Chondrocyte (in vitro differentiated cells): ENCODE measurements around the gene ASB1. TPM values are rescaled to one million over a fixed set of nuclear protein-coding genes. Genes with fewer than 3 reads are reported as not detected.

Experiments
- DNase-seq: peaks from one replicate; pipeline ENCODE4 v3.0.0; 2021; ENCODE audit warnings: mixed read lengths, low spot score
- H3K27ac Mint-ChIP-seq: one replicate; pipeline ENCODE4 v1.8.0; 2021; ENCODE audit warnings: mild to moderate bottlenecking, moderate library complexity, mixed read lengths; ENCODE audit not compliant: unreplicated experiment
- H3K27me3 Mint-ChIP-seq: 2 replicates; pipeline ENCODE4 v1.8.0; 2021; ENCODE audit warnings: low read depth, mixed read lengths
- H3K36me3 Mint-ChIP-seq: 2 replicates; pipeline ENCODE4 v1.8.0; 2021; ENCODE audit warnings: low read depth, mixed read lengths
- H3K4me1 Mint-ChIP-seq: 2 replicates; pipeline ENCODE4 v1.8.0; 2021; ENCODE audit warnings: low read depth, mild to moderate bottlenecking, mixed read lengths
- H3K4me3 Mint-ChIP-seq: one replicate; pipeline ENCODE4 v1.8.0; 2021; ENCODE audit warnings: mild to moderate bottlenecking, moderate library complexity, mixed read lengths; ENCODE audit not compliant: unreplicated experiment
- H3K9me3 Mint-ChIP-seq: 2 replicates; pipeline ENCODE4 v1.8.0; 2021; ENCODE audit warnings: low read depth, mixed read lengths
- total RNA-seq: library from RNA; stranded (reverse); gene quantifications from 3 replicates; pipeline ENCODE4 v1.2.1, GENCODE V29; 2021
- TF ChIP-seq, protein P1 (sequence below): fragments of 200-600 bp; sonication (generic); IDR thresholded peaks from 2 replicates; pipeline ENCODE4 v1.5.0; 2021; ENCODE audit warnings: antibody characterized with exemption, mild to moderate bottlenecking, moderate library complexity

ASB1 gene
- total RNA-seq, 1 donor from 2014 or later: 31.0 TPM

DNA sequence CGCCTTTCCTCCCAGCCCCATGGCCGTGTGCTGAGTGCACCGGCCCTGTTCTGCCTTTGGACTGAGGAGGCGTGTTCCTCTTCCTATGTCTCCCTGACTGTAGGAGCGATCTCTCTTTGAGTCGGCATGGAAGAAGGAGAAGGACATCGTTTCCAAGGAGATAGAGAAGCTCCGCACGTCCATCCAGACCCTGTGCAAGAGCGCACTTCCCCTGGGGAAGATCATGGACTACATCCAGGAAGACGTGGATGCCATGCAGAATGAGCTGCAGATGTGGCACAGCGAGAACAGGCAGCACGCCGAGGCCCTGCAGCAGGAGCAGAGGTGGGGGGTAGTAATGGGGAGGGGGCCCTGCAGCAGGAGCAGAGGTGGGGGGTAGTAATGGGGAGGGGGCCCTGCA is 29.4 kb upstream of the ASB1 start:
- Mint-ChIP-seq H3K9me3 (no peaks in the 10 kb centered on the region), H3K4me1 (no peaks in the 10 kb centered on the region), H3K36me3 (peaks cover 5% of the 10 kb centered on the region), H3K27ac (no peak overlapping the region), H3K27me3 (no peaks in the 10 kb centered on the region), H3K4me3 (no peak overlapping the region)
- TF ChIP-seq, protein P1, sequence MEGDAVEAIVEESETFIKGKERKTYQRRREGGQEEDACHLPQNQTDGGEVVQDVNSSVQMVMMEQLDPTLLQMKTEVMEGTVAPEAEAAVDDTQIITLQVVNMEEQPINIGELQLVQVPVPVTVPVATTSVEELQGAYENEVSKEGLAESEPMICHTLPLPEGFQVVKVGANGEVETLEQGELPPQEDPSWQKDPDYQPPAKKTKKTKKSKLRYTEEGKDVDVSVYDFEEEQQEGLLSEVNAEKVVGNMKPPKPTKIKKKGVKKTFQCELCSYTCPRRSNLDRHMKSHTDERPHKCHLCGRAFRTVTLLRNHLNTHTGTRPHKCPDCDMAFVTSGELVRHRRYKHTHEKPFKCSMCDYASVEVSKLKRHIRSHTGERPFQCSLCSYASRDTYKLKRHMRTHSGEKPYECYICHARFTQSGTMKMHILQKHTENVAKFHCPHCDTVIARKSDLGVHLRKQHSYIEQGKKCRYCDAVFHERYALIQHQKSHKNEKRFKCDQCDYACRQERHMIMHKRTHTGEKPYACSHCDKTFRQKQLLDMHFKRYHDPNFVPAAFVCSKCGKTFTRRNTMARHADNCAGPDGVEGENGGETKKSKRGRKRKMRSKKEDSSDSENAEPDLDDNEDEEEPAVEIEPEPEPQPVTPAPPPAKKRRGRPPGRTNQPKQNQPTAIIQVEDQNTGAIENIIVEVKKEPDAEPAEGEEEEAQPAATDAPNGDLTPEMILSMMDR: no peak
- no peak for DNase-seq

DNA sequence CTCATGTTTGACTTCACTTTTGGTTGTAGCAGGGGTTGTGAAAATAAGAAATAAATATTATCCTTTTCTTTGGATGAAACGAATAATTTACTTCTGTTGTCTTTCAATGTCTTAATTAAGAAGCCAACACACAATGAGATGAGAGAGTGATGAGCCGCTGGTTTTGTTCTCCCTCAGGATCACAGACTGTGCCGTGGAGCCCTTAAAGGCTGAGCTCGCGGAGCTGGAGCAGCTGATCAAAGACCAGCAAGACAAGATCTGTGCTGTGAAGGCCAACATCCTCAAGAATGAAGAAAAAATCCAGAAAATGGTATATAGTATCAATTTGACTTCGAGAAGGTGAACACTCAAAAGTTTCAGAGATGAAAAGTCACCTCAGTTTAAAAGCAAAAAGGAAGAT is 28.1 kb upstream of the ASB1 start:
- no peaks in the 10 kb centered on the region for H3K9me3 Mint-ChIP-seq
- no peak for DNase-seq
- H3K4me3 Mint-ChIP-seq: no peak overlapping the region
- no peak overlapping the region for H3K27ac Mint-ChIP-seq
- H3K27me3 Mint-ChIP-seq: no peaks in the 10 kb centered on the region
- H3K4me1 Mint-ChIP-seq: no peaks in the 10 kb centered on the region
- TF ChIP-seq, protein P1: no peak
- peaks cover 5% of the 10 kb centered on the region for H3K36me3 Mint-ChIP-seq

DNA sequence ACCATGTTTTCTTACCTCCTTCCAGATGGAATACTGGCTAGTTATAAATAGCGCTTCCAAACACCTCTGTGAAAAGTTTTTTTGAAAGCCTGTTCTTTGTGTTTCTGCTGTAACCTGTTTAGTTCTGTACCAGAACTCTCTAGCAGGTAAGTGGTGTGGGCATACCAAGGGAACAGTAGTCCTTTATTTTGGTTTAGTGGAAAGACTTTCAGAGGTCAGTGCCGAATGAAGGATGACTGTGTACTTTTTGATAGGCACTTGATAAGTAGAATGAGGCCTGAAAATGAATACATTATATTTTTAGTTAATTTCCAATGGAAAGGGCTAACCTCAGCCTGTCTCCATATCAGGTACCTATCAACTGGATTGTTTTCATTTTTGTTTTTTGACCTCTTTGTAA is 27.6 kb upstream of the ASB1 start:
- Mint-ChIP-seq H3K36me3 (peaks cover 7% of the 10 kb centered on the region), H3K27me3 (no peaks in the 10 kb centered on the region), H3K4me3 (no peak overlapping the region), H3K4me1 (no peaks in the 10 kb centered on the region), H3K27ac (no peak overlapping the region), H3K9me3 (no peaks in the 10 kb centered on the region)
- DNase-seq: no peak
- TF ChIP-seq, protein P1: no peak

DNA sequence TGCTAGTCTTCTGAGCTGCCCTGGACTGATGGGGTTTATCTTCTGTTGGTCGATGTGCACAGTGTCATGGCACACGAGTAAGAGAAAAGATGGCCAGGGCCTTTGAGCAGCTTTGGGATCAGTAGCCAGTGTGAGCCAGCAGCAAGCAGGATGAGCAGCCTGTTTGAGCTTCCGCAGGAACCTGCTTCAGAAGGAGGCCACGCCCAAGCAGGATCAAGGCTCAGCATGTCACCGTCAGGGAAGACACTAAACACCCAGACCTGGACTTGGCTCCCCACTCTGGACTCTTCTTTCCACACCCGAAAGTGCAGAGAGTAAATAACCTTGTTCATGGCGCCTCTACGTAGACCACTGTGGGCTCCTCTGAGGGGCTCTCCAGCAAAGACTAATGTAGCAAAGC is 25.2 kb upstream of the ASB1 start:
- no peaks in the 10 kb centered on the region for H3K27me3 Mint-ChIP-seq
- DNase-seq: no peak
- peaks cover 4% of the 10 kb centered on the region for H3K4me1 Mint-ChIP-seq
- H3K4me3 Mint-ChIP-seq: no peak overlapping the region
- no peaks in the 10 kb centered on the region for H3K9me3 Mint-ChIP-seq
- TF ChIP-seq, protein P1: no peak
- peaks cover 7% of the 10 kb centered on the region for H3K36me3 Mint-ChIP-seq
- no peak overlapping the region for H3K27ac Mint-ChIP-seq

DNA sequence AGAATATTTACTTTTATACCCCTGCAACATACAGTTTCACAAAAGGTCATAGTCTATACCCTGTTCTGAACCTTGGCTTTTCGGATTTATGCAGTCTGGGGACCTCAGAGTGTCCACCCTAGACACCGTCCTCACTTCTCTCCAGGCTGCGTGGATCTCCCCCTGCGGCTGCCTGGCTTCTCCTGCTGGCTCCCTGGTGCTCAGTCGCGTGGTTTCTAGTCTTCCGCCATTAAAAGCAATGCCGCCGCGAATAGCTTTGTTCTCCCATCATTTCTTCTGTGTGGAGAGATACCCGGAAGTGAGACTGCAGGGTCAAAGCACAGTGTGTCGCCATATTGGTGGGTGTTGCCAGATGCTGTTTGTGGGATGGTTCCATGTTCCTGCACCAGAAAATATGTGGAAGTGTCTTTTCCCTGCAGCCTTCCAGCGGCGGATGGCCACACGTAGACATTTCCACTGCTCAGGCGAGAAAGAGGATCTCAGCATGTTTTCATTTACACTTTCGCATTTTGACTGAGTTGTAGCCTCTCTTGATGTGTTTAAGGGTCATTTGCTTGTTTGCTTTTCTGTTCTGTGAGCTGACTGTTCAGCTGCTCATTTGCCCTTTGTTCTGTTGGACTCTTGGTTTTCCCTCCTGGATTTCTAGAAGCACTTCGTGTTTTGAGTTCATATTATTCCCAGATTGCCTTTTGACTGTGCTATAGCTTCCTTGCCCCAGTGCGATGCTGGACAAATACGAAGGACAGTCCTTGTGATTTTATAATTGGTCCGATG is 22.9 kb upstream of the ASB1 start:
- no peak for DNase-seq
- H3K36me3 Mint-ChIP-seq: peaks cover 4% of the 10 kb centered on the region
- TF ChIP-seq, protein P1: no peak
- H3K27me3 Mint-ChIP-seq: no peaks in the 10 kb centered on the region
- H3K9me3 Mint-ChIP-seq: no peaks in the 10 kb centered on the region
- H3K27ac Mint-ChIP-seq: no peak overlapping the region
- no peak overlapping the region for H3K4me3 Mint-ChIP-seq
- peaks cover 4% of the 10 kb centered on the region for H3K4me1 Mint-ChIP-seq
